Measurements from ENCODE around the gene TLL2.

TLL2 gene

GRCh38 chr10:96418582-96418981, 95.1 kb downstream of the TLL2 start:
- no peak for DNase-seq

DNA sequence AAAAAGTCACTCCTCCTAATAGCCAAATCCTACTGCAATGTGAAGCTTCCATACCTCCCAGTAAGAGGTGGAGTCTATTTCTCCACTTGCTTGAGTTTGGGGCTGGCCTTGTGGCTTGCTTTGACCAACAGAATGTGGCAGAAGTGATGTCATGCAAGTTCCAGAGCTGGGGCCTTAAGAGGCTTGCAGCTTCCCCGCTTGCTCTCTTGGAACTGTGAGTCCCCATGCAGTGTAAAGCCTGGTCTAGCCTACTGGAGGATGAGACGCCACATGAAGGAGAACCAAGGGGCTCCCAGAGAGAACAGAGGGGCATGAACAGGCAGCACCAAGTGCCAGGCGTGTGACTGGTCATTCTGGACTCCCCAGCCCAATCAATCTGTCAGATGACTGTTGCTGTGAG, 96.3 kb downstream of the TLL2 start:
- DNase-seq = peak; percentile 1

GRCh38 chr10:96416643-96417042, 97.1 kb downstream of the TLL2 start:
- DNase-seq = no peak

GRCh38 chr10:96415891-96416554, 97.7 kb downstream of the TLL2 start:
- no peak for DNase-seq

DNA sequence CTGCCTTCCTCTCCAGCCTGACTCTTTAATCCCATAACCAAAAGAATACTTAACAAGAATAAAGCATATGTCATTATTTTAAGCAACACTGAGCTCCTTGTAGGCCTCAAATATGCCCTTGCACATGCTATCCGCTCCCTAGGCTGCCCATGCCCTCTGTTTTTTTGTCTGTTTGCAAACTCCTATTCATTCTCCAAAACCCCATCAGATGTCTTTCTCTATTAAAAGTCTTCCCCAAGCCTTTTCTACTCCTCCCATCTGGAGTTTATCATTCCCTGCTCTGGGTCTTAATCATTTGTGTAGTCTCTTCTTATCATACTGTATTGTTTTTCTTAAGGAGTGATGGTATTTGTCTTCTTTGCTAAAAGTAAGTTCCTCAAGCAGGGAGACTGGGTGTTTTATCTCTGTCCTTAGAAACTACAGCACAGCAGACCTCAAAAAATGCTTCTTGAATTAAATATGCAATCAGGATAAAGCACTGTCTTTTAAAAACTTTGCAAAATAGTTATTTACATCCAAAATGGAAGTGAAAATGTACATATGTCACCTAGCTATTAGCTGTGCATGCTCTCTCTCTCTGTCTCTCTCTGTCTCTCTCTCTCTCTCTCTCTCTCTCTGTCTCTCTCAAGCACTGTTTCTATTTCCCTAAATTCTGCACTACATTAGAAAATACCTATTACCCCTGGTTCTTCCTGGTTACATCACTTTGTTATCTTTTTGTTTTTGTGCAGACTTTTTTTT, 98.4 kb downstream of the TLL2 start:
- no peak for DNase-seq

- DNase-seq = no peak
Measured at GRCh38 chr10:96414303-96414702, 99.4 kb downstream of the TLL2 start.

DNA sequence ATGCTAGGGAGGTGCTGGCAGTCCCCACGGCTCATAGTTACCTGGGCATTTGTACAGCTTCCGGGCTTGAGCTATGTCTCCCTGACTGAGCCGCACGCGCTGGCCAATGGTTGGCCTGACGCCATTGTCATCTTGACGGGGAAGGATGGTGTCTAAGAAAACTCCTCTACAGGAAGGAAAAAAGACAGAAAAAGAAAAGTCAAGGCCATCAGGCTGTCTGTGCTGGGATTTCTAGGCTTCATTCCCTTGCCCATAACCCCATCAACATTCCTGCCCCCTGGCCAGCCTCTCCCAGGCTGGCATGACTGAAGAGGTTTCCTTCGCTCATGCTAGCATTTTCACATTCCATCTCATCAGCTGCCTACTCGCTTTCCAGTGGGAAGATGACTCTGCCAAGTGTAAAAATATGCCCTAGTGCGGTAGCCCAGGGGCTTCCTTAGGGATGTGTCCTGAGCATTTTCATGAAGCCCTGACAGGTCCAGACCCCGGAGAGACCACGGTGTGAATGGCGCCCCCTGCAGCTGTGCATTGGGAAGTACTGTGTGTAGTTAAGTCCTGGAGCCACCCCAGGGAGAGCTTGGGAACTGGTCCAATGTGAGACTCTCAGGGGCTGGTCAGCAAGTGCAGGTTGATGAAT, 100.5 kb downstream of the TLL2 start:
- DNase-seq = no peak

- no peak for DNase-seq
Measured at GRCh38 chr10:96411716-96412320, 101.9 kb downstream of the TLL2 start.

GRCh38 chr10:96410296-96410695, 103.4 kb downstream of the TLL2 start:
- no peak for DNase-seq

DNA sequence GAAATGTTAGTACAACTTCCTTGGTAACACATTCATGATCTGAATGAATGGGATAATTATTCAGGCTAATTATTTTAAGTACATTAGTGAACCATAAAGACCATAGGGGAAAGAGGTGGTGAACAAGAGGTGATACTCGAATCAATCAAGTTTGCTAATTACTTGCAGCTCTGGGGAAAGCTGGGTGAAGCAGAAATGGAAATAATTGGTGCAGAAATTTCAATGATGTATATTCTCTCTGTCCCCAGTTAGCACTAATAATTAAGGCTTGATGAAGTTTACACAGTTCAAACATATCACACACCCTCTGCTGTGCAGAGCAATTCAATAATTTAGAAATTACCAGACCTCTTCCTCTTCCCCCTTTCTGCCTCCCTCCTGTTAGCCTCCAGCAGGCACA, 105.5 kb downstream of the TLL2 start:
- DNase-seq = no peak

DNA sequence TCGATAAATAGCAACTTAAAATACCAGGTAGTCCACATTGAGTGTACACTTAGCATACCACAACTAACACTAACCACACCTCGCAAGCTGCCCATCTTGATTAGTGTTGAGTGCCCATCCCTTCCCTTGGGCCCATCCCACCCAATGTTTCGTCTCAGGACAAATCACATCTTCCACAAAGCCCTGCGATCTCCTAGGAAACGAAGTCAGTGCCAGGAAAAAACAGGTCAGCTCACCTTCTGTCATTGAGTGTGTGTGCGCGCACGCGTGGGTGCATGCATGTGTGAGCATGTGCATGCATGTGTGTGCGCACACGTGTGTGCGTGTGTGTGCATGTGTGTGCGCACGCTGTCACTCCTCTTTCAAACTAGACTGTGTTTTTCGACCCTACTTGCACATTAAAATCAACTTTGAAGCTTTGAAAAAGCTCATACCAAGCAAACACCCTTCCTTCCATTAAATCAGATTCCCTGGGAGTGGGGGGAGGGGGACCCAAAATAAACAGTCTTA, 106.1 kb downstream of the TLL2 start:
- DNase-seq = no peak

DNA sequence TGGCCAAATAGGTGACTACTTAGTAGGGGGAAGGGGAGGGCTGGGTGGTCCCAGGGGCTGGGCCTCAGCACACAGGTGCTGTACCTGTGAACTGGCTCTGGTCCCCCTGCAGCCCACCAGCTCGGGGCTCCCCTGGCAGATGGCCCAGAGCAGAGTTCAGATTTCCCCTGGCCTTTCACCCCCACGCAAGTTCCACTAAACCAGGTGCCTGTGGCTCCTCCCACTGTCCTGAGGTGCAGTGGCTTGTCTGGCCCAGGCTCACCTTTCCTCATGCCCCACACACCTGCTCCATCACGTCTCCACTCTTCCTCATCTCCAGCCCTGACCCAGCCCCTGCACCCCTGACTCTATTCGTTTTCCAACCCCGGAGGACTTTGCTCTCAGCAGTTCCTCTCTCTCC, 107.6 kb downstream of the TLL2 start:
- no peak for DNase-seq

GRCh38 chr10:96402417-96403305, 111.1 kb downstream of the TLL2 start:
- DNase-seq = no peak

DNA sequence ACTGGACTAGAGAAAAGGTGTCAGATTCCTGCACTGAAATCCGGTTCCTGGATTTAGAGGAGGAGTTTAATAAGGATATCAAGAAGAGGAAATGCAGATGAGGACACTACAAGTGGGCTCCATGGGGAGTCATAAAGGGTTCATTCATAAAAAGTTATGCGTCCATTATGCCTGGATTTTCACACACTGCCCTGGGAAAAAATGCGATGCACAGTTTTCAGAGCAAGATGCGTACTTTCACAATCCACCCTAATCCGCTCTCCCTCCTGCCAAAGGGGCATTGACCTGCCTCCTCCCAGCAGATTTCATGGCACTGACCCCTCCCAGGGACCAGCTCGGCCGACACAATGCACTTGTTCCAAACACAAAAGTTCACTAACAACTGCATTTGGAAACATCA, 112.7 kb downstream of the TLL2 start:
- DNase-seq = no peak

- no peak for DNase-seq
Measured at GRCh38 chr10:96400465-96400864, 113.3 kb downstream of the TLL2 start.

DNA sequence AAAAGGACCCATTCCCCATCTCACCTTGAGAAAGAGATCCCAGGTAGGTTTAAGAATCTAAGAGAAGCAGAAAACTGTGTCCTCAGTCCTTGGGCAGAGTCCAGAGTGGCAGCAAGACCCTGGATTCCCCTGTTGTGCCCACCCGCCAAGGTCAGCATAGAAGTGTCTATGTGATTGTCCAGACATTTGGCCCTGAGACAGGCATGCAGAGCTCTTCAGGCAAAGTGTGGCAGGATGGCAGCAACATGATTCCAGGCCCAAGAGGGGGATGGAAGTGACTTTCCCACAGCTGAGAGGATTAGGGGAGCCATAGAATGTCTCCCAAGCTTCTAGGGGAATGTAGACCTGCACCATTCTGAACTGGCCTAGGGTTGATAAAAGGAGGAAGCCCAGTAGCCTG, 115.8 kb downstream of the TLL2 start:
- no peak for DNase-seq

- peak; percentile 5 for DNase-seq
Measured at GRCh38 chr10:96395931-96396877, 117.5 kb downstream of the TLL2 start.

DNA sequence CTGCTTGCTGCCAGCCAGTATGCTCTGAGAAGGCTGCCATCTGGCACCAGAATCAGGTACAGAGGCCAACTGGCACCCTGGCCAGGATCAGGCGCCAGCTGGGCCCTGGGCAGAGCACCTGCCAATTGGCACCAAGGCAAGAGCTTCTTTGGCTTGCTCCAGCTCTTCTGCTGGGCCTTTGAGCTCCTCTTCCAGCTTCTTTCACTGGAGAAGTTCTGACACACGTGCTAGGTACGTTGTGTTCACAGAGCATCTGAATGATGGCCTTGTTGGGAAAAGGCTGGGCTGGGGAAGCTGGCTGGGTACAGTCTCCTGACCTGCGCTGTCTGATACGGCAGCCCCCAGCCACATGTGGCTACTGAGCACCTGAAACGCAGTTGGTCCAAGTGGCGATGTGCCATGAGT, 123.3 kb downstream of the TLL2 start:
- DNase-seq = no peak

DNA sequence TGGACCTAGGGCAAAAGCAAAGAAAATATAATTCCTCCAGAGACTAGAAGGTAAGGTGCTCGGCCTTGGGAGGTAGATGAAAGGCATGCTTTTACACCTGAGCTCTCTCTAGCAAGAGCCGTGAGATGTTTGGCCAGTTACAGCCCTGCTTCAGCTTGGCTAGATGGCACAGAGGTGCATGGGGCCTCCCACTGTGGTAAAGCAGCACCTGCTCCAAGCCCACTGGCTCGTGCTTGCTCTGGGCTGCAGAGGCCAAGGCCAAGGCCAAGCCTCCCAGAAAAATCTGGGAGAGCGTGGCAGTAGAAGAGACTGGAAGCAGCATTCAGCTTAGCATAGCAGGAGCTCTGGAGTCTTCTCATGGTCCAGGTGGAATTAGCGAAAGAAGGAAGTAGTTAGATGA, 123.9 kb downstream of the TLL2 start:
- DNase-seq = no peak

- DNase-seq = no peak
Measured at GRCh38 chr10:96387601-96388000, 126.1 kb downstream of the TLL2 start.

DNA sequence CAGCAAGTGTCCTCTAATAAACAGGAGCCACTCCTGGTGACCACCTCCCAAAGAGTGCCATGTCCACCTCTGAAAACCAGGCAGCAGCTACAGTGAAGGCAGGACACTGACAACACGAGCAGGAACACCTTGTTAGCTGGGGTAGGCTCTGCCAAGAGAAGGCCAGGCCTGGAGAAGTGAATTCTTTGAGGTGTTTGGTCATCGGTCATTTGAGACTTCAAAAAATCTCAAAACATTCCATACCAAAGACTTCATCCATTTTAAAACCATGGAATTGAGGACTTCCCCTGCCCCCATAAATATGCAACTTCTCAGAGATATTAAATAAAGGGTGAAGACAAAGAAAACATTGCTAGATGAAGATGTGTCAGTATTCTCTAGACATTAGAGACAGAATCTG, 126.6 kb downstream of the TLL2 start:
- DNase-seq = no peak

Data from DMS79 (cell line).